GM18507 (cell line): ENCODE results near the gene ELK1.
"Not testable (repeated sequence)": the region's sequence is repeated elsewhere in the genome, so short reads cannot be mapped to it uniquely, and the experiment has no call there.

Source experiments
- DNase-seq: peaks from one replicate; pipeline ENCODE4 v3.0.0; 2011; ENCODE audit warnings: low read depth; ENCODE audit not compliant: insufficient read length; ENCODE audit errors: extremely low spot score
- FAIRE-seq: peaks from 2 replicates; lab custom pipeline; 2011; peaks lifted over from hg19 to GRCh38; lab: Jason Lieb, UNC

Gene ELK1, protein sequence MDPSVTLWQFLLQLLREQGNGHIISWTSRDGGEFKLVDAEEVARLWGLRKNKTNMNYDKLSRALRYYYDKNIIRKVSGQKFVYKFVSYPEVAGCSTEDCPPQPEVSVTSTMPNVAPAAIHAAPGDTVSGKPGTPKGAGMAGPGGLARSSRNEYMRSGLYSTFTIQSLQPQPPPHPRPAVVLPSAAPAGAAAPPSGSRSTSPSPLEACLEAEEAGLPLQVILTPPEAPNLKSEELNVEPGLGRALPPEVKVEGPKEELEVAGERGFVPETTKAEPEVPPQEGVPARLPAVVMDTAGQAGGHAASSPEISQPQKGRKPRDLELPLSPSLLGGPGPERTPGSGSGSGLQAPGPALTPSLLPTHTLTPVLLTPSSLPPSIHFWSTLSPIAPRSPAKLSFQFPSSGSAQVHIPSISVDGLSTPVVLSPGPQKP

GRCh38 chrX:47650164-47651042 lies at the start of gene ELK1:
ELK1 (minus strand) TSS chrX:47650563; CDS start chrX:47641441, 9,122 bp downstream.
- DNase-seq = peak; percentile 76
- peak; percentile 99 for FAIRE-seq

- no peak for FAIRE-seq
- DNase-seq = no peak
Measured at GRCh38 chrX:47697181-47697580, 46.8 kb upstream of the ELK1 start.

- DNase-seq (no peak), FAIRE-seq (no peak)
Measured at GRCh38 chrX:47690175-47690574, 39.8 kb upstream of the ELK1 start.

DNA sequence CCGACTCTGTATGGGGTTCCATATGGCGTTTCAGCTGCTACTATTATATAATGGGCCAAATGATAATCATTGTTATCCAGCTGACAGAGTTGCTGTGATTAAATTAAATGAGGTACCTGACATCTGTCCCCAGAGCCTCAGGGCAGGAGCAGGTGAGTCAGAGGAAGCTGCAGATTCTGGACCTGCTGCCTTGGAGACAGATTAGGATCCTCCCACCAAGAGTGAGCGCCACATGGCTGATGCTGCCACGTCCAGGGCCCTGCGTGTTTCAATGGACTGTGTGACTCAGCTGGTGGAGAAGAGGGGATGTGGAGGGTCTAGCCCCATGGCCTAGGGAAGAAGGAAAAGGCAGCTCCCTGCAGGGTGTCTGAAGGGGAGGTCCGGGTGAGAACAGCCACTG lies 36.9 kb upstream of the ELK1 start:
- FAIRE-seq (no peak), DNase-seq (no peak)

- FAIRE-seq (no peak), DNase-seq (no peak)
Measured at GRCh38 chrX:47683829-47684205, 33.5 kb upstream of the ELK1 start.

GRCh38 chrX:47683184-47683828 lies 32.9 kb upstream of the ELK1 start:
- DNase-seq (no peak), FAIRE-seq (no peak)

DNA sequence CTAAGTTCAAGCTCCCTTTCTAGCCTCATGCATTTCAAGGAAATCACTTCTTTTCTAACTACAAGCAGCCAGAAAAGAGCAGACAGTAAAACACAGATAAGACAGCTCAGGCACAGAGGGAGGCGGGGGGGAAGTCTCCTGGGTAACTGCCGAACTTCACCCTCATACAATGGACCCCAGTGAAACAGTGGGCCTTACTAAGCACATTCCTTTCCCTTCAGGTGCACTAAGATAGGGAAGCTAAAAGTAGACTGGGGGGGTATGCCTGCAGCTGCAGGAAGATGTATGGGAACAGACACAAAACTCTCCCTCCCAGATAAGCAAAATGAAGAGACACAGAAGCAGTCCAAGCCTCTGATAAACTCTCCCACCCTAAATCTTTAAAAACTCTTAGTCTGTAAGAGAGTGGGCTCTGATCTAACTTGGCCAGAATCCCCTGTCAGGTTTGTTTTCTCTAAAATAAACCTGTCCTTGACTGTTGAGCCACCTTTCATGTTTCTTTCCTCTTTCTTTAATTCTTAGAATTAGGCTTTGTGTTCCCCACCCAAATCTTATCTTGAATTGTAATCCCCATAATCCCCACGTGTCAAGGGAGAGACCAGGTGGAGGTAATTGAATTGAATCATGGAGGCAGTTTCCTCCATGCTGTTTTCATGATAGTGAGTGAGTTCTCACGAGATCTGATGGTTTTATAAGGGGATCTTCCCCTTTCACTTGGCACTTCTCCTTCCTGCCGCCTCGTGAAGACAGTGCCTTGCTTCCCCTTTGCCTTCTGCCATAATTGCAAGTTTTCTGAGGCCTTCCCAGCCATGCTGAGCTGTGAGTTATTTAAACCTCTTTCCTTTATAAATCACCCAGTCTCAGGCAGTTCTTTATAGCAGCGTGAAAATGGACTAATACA lies 25.8 kb upstream of the ELK1 start:
- not testable (repeated sequence) for DNase-seq, FAIRE-seq

GRCh38 chrX:47674776-47675175 lies 24.4 kb upstream of the ELK1 start:
- FAIRE-seq = no peak
- DNase-seq = no peak

- DNase-seq, FAIRE-seq: not testable (repeated sequence)
Measured at GRCh38 chrX:47665797-47666196, 15.4 kb upstream of the ELK1 start.

- no peak for DNase-seq
- FAIRE-seq = no peak
Measured at GRCh38 chrX:47664737-47665136, 14.4 kb upstream of the ELK1 start.

GRCh38 chrX:47662144-47662657 lies 11.8 kb upstream of the ELK1 start:
- FAIRE-seq (no peak), DNase-seq (no peak)

GRCh38 chrX:47661539-47661938 lies 11.2 kb upstream of the ELK1 start:
- FAIRE-seq (no peak), DNase-seq (no peak)

GRCh38 chrX:47659421-47659726 lies 9.0 kb upstream of the ELK1 start:
- DNase-seq (no peak), FAIRE-seq (no peak)

DNA sequence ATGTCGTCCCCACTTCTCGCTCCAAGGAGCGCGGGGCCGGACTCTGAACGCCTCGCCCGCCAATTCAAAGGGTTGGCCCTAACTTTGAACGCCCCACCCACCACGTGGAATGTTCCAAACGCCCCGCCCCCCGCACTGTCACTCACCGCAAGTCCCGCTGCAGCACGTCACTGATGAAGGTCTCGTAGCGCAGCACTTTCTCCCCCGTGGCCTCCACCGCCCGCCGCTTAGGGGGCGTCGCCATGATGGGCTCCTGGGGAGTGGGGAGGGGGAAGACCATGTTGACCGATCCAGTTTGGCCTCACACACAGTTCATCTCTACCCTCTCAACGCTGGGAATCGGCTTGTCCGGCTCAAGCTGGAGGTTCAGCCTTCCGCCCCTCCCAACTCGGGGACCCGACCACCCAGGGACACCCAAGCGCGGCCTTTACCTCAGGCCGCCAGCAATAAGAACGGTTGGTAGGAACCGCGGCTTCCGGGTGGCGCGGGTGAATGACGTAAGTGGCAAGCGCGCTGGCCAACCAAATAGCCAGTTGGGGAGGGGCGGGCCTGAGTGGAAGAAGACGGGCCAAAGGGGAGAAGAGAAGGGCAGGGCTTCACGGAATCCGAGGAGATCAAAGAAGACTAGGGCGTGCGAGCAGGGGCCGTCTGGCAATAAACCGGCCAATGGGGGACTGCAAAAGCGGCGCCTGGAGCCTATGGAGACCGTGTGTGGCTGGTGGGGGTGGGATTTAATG lies 8.5 kb upstream of the ELK1 start, which contains the start of gene UXT:
UXT (minus strand) TSS at position 497 of the 737 bp plus-strand sequence; CDS start at position 244, 253 bp downstream.
- peak; percentile 99 for FAIRE-seq
- peak; percentile 65 for DNase-seq

DNA sequence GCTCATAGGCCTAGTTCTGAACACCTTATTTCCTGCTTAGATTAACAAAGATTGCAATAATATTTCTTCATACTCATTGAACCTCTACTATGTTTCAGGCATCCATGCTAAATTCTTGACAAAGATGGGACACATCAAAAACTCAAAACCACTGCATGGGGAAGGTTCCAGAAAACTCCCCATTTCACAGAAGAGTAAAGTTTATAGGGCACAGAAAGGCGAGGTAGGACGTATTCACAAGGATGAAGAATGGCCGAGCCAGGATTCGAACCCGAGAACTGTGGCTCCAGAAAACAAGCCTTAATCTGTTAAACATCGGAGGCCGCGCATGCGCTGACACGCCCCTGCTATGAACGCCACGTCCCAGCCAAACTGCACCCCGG lies 7.9 kb upstream of the ELK1 start:
- DNase-seq (no peak), FAIRE-seq (no peak)

- no peak for DNase-seq
- FAIRE-seq = no peak
Measured at GRCh38 chrX:47651043-47651905, 911 bp upstream of the ELK1 start.

GRCh38 chrX:47649781-47650163 lies 591 bp downstream of the ELK1 start:
- no peak for DNase-seq
- no peak for FAIRE-seq
